Spleen (tissue), 11 donors: Measurements from ENCODE around the gene DGKB. TPM values are rescaled to one million over a fixed set of nuclear protein-coding genes. Genes with fewer than 3 reads are reported as not detected.

Experiments
- DNase-seq: peaks from one replicate; pipeline ENCODE4 v3.0.0-alpha.2; 2020
- H3K27ac ChIP-seq, 8 donors: fragments of 200-600 bp; sonication (generic) in 7 of 8; 1 replicate in 4 of 8; 2 replicates in 4 of 8; pipeline versions ENCODE4 v1.5.0 to v1.8.0; 2016 to 2021; ENCODE audit warnings: inconsistent platforms in 4 of 8, mild to moderate bottlenecking in 4 of 8, moderate library complexity in 1 of 8
- H3K27me3 ChIP-seq, 7 donors: fragments of 200-600 bp; sonication (generic) in 6 of 7; replicated peaks in 1 of 7; 1 replicate in 4 of 7; 2 replicates in 3 of 7; pipeline versions ENCODE4 v1.5.0 to v1.8.0; 2016 to 2021; ENCODE audit warnings: inconsistent platforms in 3 of 7, mild to moderate bottlenecking in 1 of 7
- H3K36me3 ChIP-seq, 6 donors: fragments of 200-600 bp; sonication (generic) in 5 of 6; 1 replicate in 4 of 6; 2 replicates in 2 of 6; pipeline versions ENCODE4 v1.5.0 to v1.8.0; 2016 to 2021; ENCODE audit warnings: inconsistent platforms in 2 of 6
- H3K4me1 ChIP-seq, 6 donors: fragments of 200-600 bp; sonication (generic) in 5 of 6; 1 replicate in 3 of 6; 2 replicates in 3 of 6; pipeline versions ENCODE4 v1.5.0 to v1.8.0; 2016 to 2021; ENCODE audit warnings: inconsistent platforms in 3 of 6
- H3K4me3 ChIP-seq, 8 donors: fragments of 200-600 bp; sonication (generic) in 7 of 8; 1 replicate in 4 of 8; 2 replicates in 4 of 8; pipeline versions ENCODE4 v1.5.0 to v1.8.0; 2016 to 2021; ENCODE audit warnings: inconsistent platforms in 4 of 8, mild to moderate bottlenecking in 4 of 8, moderate library complexity in 2 of 8
- H3K9me3 ChIP-seq, 8 donors: fragments of 200-600 bp; sonication (generic) in 7 of 8; 1 replicate in 4 of 8; 2 replicates in 4 of 8; pipeline versions ENCODE4 v1.5.0 to v1.8.0; 2016 to 2021; ENCODE audit warnings: inconsistent platforms in 4 of 8
- POLR2A ChIP-seq, 3 donors: fragments of 450-650 bp; IDR thresholded peaks; one replicate each; pipeline ENCODE4 v1.5.1; 2017; ENCODE audit warnings: antibody characterized with exemption in 3 of 3, mild to moderate bottlenecking in 1 of 3
- POLR2AphosphoS5 ChIP-seq, 3 donors: sonication (generic); formaldehyde crosslinking; IDR thresholded peaks; one replicate each; pipeline ENCODE4 v1.5.1; 2017; ENCODE audit warnings: antibody characterized with exemption in 3 of 3
- whole genome bisulfite sequencing, 5 donors: extraction: QIAGEN DNeasy Blood & Tissue Kit in 3 of 5; methylation state at CpG; one replicate each; pipeline versions ENCODE4 v1.1.5 to v1.1.7; 2013 to 2018; 5-methylcytosine and 5-hydroxymethylcytosine counted together
- intact Hi-C: fragments of 100-400 bp; cut with DNase I; formaldehyde crosslinking; loops from one replicate; pipeline ENCODE4 v1.15.0; 2023; ENCODE audit warnings: low total_unique reads
- polyA plus RNA-seq, 3 donors: library from polyadenylated mRNA; stranded (reverse); fragments of 200-250 nt; gene quantifications; one replicate each; pipeline ENCODE4 v1.2.1, GENCODE V29; 2013
- total RNA-seq, 7 donors: library from RNA; depleted of rRNA in 3 of 7; stranded (reverse); fragments of >200 nt in 3 of 7; fragmentation: NEBNext Ultra II Directional in 4 of 7; extraction: Animal tissue kit (Norgen Biotek cat#: 25700) in 4 of 7; gene quantifications; one replicate each; pipeline versions ENCODE4 v1.1.0 to v1.2.1, GENCODE V29; 2016 to 2021
- TF ChIP-seq, protein P1 (sequence below), 11 experiments: fragments of 200-600 bp in 7 of 11; fragments of 450-650 bp in 4 of 11; sonication (generic) in 4 of 11; IDR thresholded peaks in 8 of 11; conservative IDR thresholded peaks in 3 of 11; 1 replicate in 7 of 11; 2 replicates in 4 of 11; pipeline versions ENCODE4 v1.4.0 to v1.8.0; 2016 to 2021; ENCODE audit warnings: antibody characterized with exemption in 11 of 11, inconsistent platforms in 4 of 11, mild to moderate bottlenecking in 1 of 11
- donor health status: healthy with polysubstance abuse.
- donor health status: DM: no; HTN: no; CAD: no; lungs with moderate emphysema.
- donor health status: DM: no; HTN: no; CAD: no.
- donor health status: Bipolar disorder and iron deficiency.
- donor health status: healthy.
- donor health status: DM: no; HTN: no; CAD: no.
- donor health status: DM: yes; HTN: yes; CAD: no.

Gene DGKB
- total and polyA plus RNA-seq, 10 donors, result 0.02 to 0.26 (median 0.03) TPM; not detected in 6

- no peak for DNase-seq
- H3K9me3 ChIP-seq, result no peaks in the 10 kb centered on the region
- 64 to 70% (median 66%) methylated on average over 2 of the region's 2 CpGs for WGBS, 5 donors
- H3K4me1 ChIP-seq, result no peaks in the 10 kb centered on the region
- H3K27me3 ChIP-seq, result no peaks in the 10 kb centered on the region
- H3K36me3 ChIP-seq, result no peaks in the 10 kb centered on the region
- TF ChIP-seq, protein P1, sequence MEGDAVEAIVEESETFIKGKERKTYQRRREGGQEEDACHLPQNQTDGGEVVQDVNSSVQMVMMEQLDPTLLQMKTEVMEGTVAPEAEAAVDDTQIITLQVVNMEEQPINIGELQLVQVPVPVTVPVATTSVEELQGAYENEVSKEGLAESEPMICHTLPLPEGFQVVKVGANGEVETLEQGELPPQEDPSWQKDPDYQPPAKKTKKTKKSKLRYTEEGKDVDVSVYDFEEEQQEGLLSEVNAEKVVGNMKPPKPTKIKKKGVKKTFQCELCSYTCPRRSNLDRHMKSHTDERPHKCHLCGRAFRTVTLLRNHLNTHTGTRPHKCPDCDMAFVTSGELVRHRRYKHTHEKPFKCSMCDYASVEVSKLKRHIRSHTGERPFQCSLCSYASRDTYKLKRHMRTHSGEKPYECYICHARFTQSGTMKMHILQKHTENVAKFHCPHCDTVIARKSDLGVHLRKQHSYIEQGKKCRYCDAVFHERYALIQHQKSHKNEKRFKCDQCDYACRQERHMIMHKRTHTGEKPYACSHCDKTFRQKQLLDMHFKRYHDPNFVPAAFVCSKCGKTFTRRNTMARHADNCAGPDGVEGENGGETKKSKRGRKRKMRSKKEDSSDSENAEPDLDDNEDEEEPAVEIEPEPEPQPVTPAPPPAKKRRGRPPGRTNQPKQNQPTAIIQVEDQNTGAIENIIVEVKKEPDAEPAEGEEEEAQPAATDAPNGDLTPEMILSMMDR (IDR thresholded peaks at IDR 0.05 in 8 of 11, conservative IDR thresholded peaks at IDR 0.05 in 3 of 11), result no peak
- TF ChIP-seq POLR2A (IDR thresholded peaks at IDR 0.05) (no peak), POLR2AphosphoS5 (IDR thresholded peaks at IDR 0.05) (no peak)
- intact Hi-C loops, result no loop called here
- no peak overlapping the region for H3K4me3 ChIP-seq
- no peak overlapping the region for H3K27ac ChIP-seq
Observed at GRCh38 chr7:14859267-14859666, 43.3 kb downstream of the DGKB start.

DNA sequence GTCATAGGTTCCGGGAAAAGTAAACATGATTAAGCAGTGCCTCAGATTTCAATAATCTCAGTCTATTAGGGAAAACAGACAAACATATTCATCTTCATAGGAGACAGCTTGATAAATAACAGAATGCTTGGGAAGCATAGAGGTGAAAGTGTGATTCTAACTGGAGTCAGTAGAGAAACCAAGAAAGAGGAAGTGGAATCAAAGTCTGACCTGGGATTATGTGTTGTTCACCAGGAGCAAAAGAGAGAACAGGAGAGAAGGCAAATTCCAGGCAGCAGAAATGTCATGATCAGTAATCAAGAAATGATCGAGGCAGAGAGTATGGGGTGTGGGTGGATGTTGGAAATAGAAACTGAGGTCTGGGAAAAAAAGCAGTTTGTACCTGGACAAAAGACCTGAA lies 43.7 kb downstream of the DGKB start:
- no peaks in the 10 kb centered on the region for H3K4me1 ChIP-seq
- H3K27me3 ChIP-seq, result no peaks in the 10 kb centered on the region
- 70 to 82% (median 80%) methylated on average over 2 of the region's 2 CpGs for WGBS, 5 donors
- H3K27ac ChIP-seq, result no peak overlapping the region
- H3K9me3 ChIP-seq, result no peaks in the 10 kb centered on the region
- TF ChIP-seq, protein P1 (IDR thresholded peaks at IDR 0.05 in 8 of 11, conservative IDR thresholded peaks at IDR 0.05 in 3 of 11), result no peak
- TF ChIP-seq POLR2AphosphoS5 (IDR thresholded peaks at IDR 0.05) (no peak), POLR2A (IDR thresholded peaks at IDR 0.05) (no peak)
- no peaks in the 10 kb centered on the region for H3K36me3 ChIP-seq
- intact Hi-C loops, result no loop called here
- no peak overlapping the region for H3K4me3 ChIP-seq
- no peak for DNase-seq

DNA sequence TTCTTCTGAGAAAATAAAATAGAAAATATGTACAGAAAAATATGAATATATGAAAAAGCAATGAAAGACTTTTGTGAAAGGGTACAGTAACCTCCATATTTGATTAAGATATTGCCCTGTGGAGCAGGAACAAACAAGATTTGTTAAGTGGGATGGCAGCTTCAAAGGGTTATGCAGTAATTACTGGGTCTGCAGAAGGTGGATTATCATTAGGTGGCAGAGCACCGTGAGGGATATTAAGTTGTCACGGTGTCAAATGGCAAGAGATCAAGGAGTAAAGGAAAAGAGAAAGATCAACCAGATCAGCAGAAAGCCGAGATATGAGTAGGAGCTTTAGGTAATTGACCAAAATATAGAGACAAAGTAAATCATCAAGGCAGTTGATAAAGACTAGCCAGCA lies 44.1 kb downstream of the DGKB start:
- 45 to 67% (median 57%) methylated on average over 3 of the region's 3 CpGs for WGBS, 5 donors
- Histone ChIP-seq H3K27me3 (no peaks in the 10 kb centered on the region), H3K36me3 (no peaks in the 10 kb centered on the region), H3K27ac (no peak overlapping the region), H3K9me3 (no peaks in the 10 kb centered on the region), H3K4me3 (no peak overlapping the region), H3K4me1 (no peaks in the 10 kb centered on the region)
- no peak for TF ChIP-seq POLR2AphosphoS5 (IDR thresholded peaks at IDR 0.05)
- TF ChIP-seq, protein P1 (IDR thresholded peaks at IDR 0.05 in 8 of 11, conservative IDR thresholded peaks at IDR 0.05 in 3 of 11), result no peak
- no peak for TF ChIP-seq POLR2A (IDR thresholded peaks at IDR 0.05)
- DNase-seq, result no peak
- intact Hi-C loops, result no loop called here

DNA sequence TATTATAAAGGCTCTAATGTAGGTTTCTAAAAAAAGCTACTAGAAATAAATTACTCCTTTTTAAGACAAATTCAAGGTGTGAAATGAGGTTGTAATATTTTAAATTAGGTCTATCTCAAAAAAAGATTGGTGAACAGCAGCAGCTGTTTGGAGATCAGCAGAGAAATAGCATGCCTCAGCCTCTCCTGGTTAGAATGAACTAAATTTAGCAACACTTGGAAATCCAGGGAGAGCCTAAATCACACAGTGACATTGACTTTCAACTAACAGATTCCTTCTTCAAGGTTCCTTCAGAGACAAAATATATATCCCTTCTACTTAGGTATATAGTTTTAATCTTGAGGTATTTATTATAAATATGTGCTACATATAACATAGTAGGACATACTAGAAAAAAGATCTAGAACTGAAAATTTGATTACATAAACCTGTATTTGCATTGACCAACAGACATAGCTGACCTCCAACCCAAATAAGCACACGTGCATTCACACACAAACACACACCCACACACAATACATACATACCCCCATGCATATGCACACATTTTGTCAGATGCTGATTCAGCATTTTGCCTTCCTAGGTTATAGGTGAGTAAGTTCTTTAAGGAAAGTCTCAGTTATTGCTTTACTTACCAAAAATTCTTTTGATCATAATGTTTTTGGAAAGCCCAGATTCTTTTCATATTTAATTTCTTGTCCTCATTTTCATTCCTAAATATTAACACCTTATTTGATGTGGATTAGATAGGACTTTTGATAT lies 47.3 kb downstream of the DGKB start:
- no peak overlapping the region for H3K27ac ChIP-seq
- H3K9me3 ChIP-seq, result no peaks in the 10 kb centered on the region
- no peak overlapping the region for H3K4me3 ChIP-seq
- no peak for DNase-seq
- no peaks in the 10 kb centered on the region for H3K36me3 ChIP-seq
- TF ChIP-seq POLR2AphosphoS5 (IDR thresholded peaks at IDR 0.05), result no peak
- H3K27me3 ChIP-seq, result no peaks in the 10 kb centered on the region
- intact Hi-C loops, result no loop called here
- no peaks in the 10 kb centered on the region for H3K4me1 ChIP-seq
- WGBS, 5 donors, result 46 to 64% (median 50%) methylated on average over 1 of the region's 1 CpG
